Lower leg skin (tissue), 4 donors: ENCODE results near the gene RPS4Y2. TPM values are rescaled to one million over a fixed set of nuclear protein-coding genes. Genes with fewer than 3 reads are reported as not detected.

Source experiments
- DNase-seq, 2 donors: peaks; one replicate each; pipeline ENCODE4 v3.0.0-alpha.2; 2019; ENCODE audit warnings: low spot score in 2 of 2
- H3K4me3 ChIP-seq: fragments of 200-600 bp; sonication (generic); 2 replicates; pipeline ENCODE4 v1.5.1; 2017; ENCODE audit warnings: mild to moderate bottlenecking, low read depth; ENCODE audit not compliant: poor library complexity, severe bottlenecking
- POLR2A ChIP-seq, 2 donors: fragments of 450-650 bp; IDR thresholded peaks; one replicate each; pipeline ENCODE4 v1.6.1; 2016 to 2017; ENCODE audit warnings: antibody characterized with exemption in 2 of 2, mild to moderate bottlenecking in 1 of 2, moderate library complexity in 1 of 2
- WGBS, 2 donors: methylation state at CpG; one replicate each; pipeline ENCODE4 v1.1.5; 2018; 5-methylcytosine and 5-hydroxymethylcytosine counted together
- intact Hi-C: fragments of 100-400 bp; cut with DNase I; formaldehyde crosslinking; loops from one replicate; pipeline ENCODE4 v1.15.0; 2023; ENCODE audit warnings: low total_unique reads
- total RNA-seq, 4 donors: library from RNA; depleted of rRNA; stranded (reverse); fragments of >200 nt; gene quantifications; one replicate each; pipeline ENCODE4 v1.1.0, GENCODE V29; 2016
- TF ChIP-seq, protein P1 (sequence below), 3 donors: fragments of 450-650 bp; IDR thresholded peaks; one replicate each; pipeline ENCODE4 v1.5.1; 2016; ENCODE audit warnings: antibody characterized with exemption in 3 of 3, mild to moderate bottlenecking in 3 of 3, moderate library complexity in 2 of 3

Gene RPS4Y2
- total RNA-seq, 4 donors from 2014 or later: not detected

DNA sequence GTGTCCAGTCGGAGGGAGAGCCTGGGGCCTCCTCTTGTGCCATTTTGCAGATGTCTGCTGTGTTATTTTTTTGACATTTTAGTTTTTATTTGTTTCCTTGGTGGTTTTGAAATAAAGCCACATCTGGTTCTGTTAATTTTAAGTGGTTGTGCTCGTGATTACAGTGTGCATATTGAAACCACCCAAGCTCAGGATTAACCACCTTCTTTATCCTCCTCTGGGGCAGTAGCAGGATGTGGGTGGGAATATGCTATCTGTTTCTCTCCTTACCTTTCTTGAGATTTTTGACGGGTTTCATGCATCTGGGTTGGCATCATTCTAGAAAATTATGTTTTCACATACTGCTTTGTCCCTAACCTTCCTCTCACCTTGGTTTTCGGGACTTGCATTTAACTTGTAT, 20.2 kb downstream of the RPS4Y2 start:
- intact Hi-C loops: no loop called here
- DNase-seq: no peak
- no peak for TF ChIP-seq POLR2A (IDR thresholded peaks at IDR 0.05)
- TF ChIP-seq, protein P1, sequence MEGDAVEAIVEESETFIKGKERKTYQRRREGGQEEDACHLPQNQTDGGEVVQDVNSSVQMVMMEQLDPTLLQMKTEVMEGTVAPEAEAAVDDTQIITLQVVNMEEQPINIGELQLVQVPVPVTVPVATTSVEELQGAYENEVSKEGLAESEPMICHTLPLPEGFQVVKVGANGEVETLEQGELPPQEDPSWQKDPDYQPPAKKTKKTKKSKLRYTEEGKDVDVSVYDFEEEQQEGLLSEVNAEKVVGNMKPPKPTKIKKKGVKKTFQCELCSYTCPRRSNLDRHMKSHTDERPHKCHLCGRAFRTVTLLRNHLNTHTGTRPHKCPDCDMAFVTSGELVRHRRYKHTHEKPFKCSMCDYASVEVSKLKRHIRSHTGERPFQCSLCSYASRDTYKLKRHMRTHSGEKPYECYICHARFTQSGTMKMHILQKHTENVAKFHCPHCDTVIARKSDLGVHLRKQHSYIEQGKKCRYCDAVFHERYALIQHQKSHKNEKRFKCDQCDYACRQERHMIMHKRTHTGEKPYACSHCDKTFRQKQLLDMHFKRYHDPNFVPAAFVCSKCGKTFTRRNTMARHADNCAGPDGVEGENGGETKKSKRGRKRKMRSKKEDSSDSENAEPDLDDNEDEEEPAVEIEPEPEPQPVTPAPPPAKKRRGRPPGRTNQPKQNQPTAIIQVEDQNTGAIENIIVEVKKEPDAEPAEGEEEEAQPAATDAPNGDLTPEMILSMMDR (IDR thresholded peaks at IDR 0.05): no peak
- no peak overlapping the region for H3K4me3 ChIP-seq
- 63% methylated on average over 4 of the region's 4 CpGs; no CpG with 5 or more reads in 1 of the 2 donors for WGBS, 2 donors

DNA sequence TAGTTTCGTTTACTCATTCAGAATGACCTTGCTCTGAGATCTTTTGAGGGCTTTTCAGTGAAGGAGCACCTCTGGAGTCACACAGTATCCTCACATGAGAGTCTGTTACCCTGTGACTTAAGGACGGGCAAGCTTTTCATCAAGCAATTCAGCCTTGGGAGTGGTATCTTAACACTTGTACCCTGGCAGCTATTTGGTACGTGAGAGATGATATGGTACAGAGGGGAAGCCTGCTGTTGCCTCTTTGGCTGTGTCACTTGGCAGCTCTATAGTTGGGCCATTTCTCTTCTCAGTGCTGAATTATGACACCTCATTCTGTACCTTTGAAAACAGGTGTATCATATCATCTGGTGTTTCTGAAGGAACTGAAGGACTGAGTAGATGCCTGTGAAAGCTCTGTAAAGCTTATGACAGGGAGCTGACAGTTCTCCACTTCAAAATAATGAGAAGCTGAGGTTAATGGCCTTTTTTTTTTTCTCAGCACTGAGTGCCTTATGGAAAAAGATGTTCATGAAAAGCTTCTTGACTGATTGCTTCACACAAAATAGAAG, 24.3 kb downstream of the RPS4Y2 start:
- intact Hi-C loops: no loop called here

DNA sequence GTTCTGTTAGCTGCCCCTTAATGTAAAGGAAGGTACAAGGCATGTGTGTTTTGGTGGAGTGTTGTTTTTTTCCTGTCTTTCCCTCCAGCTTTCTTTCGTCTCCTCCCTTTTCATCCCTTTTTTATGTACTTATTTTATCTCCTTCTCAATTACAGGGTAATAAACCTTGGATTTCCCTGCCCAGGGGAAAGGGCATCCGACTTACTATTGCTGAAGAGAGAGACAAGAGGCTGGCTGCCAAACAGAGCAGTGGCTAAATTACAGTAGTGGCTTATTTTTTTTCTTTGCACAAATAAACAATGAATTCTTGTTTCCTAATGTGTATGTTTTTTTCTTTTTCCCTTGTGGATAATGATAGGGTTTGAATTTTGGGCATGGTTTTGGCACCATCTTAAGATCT, 24.9 kb downstream of the RPS4Y2 start:
- TF ChIP-seq POLR2A (IDR thresholded peaks at IDR 0.05): no peak
- TF ChIP-seq, protein P1 (IDR thresholded peaks at IDR 0.05): no peak
- no peak for DNase-seq
- intact Hi-C loops: no loop called here
- no peak overlapping the region for H3K4me3 ChIP-seq
- WGBS, 2 donors: 55% methylated on average over 2 of the region's 2 CpGs; no CpG with 5 or more reads in 1 of the 2 donors

More for the DNA sequence above, 24.3 kb downstream of the RPS4Y2 start:
- TF ChIP-seq POLR2A (IDR thresholded peaks at IDR 0.05): no peak
- TF ChIP-seq, protein P1 (IDR thresholded peaks at IDR 0.05): no peak
- no peak overlapping the region for H3K4me3 ChIP-seq
- no peak for DNase-seq
- WGBS, 2 donors: 66% methylated on average over 3 of the region's 3 CpGs; no CpG with 5 or more reads in 1 of the 2 donors

DNA sequence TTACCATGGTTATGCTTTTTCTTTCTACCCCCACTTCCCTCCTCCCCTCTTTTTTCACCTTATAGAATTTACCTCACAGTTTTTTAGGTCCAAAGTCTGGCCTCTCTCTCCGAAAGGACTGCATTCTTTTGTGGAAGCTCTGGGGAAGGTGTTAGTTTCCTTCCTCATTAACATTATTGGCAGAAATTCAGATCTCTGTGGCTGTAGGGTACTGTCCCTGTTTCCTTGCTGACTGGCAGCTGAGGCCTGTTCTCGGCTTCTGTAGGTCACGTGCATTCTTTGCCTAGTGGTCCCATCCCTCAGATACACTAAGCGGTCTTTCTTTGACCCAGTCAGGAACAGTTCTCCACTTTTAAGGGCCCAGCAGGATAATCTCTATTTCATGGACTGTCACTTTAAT, 25.5 kb downstream of the RPS4Y2 start:
- no peak for DNase-seq
- no peak for TF ChIP-seq POLR2A (IDR thresholded peaks at IDR 0.05)
- TF ChIP-seq, protein P1 (IDR thresholded peaks at IDR 0.05): no peak
- 57% methylated on average over 4 of the region's 4 CpGs; no CpG with 5 or more reads in 1 of the 2 donors for WGBS, 2 donors
- intact Hi-C loops: no loop called here
- H3K4me3 ChIP-seq: no peak overlapping the region

DNA sequence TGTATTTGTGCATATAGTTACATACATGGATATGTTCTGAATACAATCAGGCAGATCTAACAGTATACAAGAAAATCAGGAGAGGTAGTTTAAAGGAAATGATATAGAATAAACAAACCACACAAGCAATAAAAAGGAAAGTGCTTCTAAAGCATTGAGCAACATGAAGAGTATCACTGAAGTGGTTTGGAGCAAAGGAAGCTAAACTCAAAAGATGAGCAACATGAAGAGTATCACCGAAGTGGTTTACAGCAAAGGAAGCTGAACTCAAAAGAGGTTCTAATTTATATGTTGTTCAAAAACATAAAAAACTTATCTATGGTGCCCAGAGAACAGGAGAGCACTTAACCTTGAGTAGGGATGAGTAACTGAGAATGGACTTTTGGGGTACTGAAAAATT, 29.1 kb downstream of the RPS4Y2 start:
- TF ChIP-seq POLR2A (IDR thresholded peaks at IDR 0.05): no peak
- TF ChIP-seq, protein P1 (IDR thresholded peaks at IDR 0.05): no peak
- WGBS, 2 donors: 57% methylated on average over 1 of the region's 1 CpG; no CpG with 5 or more reads in 1 of the 2 donors
- intact Hi-C loops: no loop called here
- H3K4me3 ChIP-seq: no peak overlapping the region
- DNase-seq: no peak

DNA sequence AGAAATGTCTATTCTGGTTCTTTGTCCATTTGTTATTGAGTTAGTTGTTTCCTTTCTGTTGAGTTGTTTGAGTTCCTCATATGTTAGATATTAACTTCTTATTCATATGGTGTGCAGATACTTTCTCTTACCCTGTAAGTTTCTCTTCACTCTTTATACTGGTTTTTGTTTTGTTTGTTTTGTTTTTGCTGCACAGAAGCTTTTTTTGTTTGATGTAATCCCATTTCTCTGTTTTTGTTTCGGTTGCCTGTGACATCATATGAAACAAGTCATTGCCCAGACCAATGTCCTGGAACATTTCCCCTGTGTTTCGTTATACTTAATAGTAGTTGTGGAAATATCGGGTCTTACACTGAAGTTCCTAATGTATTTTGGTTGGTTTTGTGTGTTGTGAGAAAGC, 31.2 kb downstream of the RPS4Y2 start:
- no peak for DNase-seq
- 68% methylated on average over 3 of the region's 3 CpGs; no CpG with 5 or more reads in 1 of the 2 donors for WGBS, 2 donors
- TF ChIP-seq POLR2A (IDR thresholded peaks at IDR 0.05): no peak
- TF ChIP-seq, protein P1 (IDR thresholded peaks at IDR 0.05): no peak
- intact Hi-C loops: no loop called here
- no peak overlapping the region for H3K4me3 ChIP-seq
